H1 (cell line): Measurements from ENCODE around the gene CD300LG. TPM values are rescaled to one million over a fixed set of nuclear protein-coding genes. Genes with fewer than 3 reads are reported as not detected.

Experiments used
- SIX5 ChIP-seq: IDR thresholded peaks from 2 replicates; pipeline ENCODE4 v1.6.1; 2011; ENCODE audit warnings: mild to moderate bottlenecking, low read depth, low read length
- TAF7 ChIP-seq: optimal IDR thresholded peaks from 2 replicates; pipeline ENCODE3; 2011; ENCODE audit warnings: low read depth, mild to moderate bottlenecking, inconsistent platforms, low read length, moderate library complexity, borderline replicate concordance
- polyA plus RNA-seq, 7 experiments: library from polyadenylated mRNA; depleted of rRNA in 3 of 7; stranded (reverse) in 5 of 7; unstranded in 2 of 7; fragments of >200 nt in 5 of 7; fragments of 200-250 nt in 2 of 7; gene quantifications; 1 replicate in 5 of 7; 2 replicates in 1 of 7; 4 replicates in 1 of 7; pipeline versions ENCODE4 v1.2.1 to v1.2.3, GENCODE V29; 2011 to 2013; ENCODE audit warnings: missing spikeins in 2 of 7, mixed read lengths in 2 of 7
- total RNA-seq: library from RNA; stranded (reverse); fragmentation: NEBNext Ultra II Directional; extraction: Animal tissue kit (Norgen Biotek cat#: 25700); gene quantifications from 2 replicates; pipeline ENCODE4 v1.2.1, GENCODE V29; 2021

The CD300LG gene
- total and polyA plus RNA-seq, 2 of the 8 experiments (the other 6 are each of a cell fraction or from before 2014, with no cell fraction given), result 0.06 TPM; not detected in 1

DNA sequence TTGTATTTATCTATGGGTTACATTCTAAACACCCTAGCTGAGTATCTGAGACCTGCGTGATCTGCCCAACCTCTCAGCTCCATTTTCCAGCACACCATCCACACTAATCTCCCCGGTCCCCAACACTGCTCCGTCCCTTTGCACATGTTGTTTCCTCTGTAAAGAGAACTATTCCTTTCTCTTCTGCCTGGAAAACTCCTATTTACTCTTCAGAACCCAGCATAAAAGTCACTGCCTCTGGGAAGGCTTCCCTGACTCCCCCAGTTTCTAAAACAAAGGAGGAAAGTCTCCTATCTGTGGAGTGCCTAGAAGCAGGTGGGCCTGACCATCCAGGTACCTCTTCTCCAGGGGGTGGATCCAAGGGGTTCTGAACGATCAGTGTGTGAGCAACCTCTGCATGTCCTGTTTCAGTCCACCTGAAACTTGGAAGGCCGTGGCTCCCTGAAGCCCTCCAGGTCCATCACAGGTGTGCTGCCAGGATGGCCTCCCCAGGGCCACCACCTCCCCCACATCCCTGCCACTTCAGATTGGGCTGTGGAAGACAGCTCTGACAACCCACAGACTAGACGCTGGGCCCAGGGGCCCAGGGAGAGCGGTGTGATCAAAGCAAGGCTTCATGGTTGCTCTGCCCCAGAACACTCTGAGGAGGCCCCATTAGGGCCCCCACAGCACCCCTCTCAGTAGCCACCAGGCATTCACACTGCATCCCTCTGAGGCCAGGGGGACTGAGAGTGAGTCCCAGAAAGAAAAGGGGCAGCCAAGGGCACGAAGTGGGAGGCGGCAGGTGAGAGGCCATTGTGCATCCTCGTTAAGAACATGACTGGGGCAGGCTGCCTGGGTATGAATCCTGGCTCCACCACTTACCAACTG is 34.3 kb upstream of the CD300LG start (continued):
- TF ChIP-seq SIX5 (no peak), TAF7 (no peak)
